A375 (cell line): ENCODE data around the gene OBP2B. TPM values are rescaled to one million over a fixed set of nuclear protein-coding genes. Genes with fewer than 3 reads are reported as not detected.

ENCODE experiments used
- total RNA-seq: library from RNA; depleted of rRNA; stranded (reverse); fragments of >200 nt; shearing (Covaris generic); gene quantifications from 2 replicates; pipeline ENCODE4 v1.2.3, GENCODE V29; 2014; rRNA removed

OBP2B gene, protein sequence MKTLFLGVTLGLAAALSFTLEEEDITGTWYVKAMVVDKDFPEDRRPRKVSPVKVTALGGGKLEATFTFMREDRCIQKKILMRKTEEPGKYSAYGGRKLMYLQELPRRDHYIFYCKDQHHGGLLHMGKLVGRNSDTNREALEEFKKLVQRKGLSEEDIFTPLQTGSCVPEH
- not detected in 2 replicates for total RNA-seq

DNA sequence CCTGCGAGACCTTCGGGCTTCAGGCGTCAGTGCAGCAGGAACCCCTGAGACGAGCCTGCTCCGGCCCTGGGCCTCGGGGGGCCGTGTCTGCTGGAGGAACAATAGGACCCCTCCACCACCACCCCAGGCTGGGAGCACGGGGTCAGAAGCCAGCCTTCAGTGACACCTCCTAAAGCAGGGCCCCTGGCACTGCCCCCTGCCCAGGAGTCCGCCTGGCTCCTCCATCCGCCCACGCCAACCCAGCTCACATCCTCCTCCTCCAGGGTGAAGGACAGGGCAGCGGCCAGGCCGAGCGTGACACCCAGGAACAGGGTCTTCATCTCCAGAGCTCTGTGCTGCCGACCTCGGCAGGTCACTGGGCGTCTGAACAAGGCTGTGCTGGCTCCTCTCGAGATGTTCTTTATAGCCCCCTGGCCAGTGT is at the start of gene OBP2B:
Gene OBP2B (minus strand): TSS at position 371 of the 421 bp plus-strand sequence. CDS start 51 bp downstream, at position 320.

DNA sequence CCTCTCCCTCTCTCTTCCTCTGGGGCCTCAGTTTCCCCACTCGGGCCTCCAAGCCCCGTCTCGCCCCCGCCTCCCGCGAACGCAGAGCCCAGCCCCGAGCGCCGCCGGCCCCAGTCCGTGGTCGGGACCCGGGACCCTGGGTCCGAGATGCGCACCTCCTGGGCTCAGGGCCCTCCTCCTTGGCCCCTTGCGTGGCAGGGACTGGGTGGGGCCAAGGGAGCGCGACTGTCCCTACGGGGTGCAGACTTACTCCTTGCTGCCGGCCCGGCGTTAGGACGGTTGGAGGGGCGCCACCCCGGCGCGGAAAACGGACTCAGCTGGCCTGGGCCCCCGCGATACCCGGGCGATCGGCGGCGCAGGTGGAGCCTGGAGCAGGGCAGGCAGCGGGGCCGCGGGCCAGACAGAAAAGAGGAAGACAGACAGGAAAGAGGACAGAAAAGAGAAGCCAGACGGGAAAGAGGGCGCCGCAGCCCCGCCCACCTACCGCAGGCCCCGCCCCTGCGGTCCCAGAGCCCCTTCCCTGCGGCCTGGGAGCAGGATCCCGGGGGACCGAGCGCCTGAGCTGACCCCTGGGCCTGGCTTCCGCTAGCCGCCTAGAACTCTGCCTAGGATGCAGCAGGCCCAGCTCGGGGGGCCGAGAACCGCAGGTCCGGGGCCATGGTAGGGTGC is 45.4 kb downstream of the OBP2B start, which contains the start of gene GBGT1:
Gene GBGT1 (minus strand): TSS at position 411 of the 669 bp plus-strand sequence. CDS start 1,502 bp downstream, outside the sequence.

Other genes with a start within 250 kb of the OBP2B start
- not detected in 2 replicates for gene GFI1B, start 230.6 kb downstream of the OBP2B start, total RNA-seq
- 94.9 and 101 TPM in 2 replicates for gene GTF3C5, start 178.3 kb downstream of the OBP2B start, total RNA-seq
- gene CEL, start 147.3 kb downstream of the OBP2B start, total RNA-seq: 0.19 TPM in 1 of 2 replicates, not detected in the other
- gene RALGDS, start 88.0 kb downstream of the OBP2B start, total RNA-seq: 32.5 and 40.5 TPM in 2 replicates
- 17.6 and 22.6 TPM in 2 replicates for gene GBGT1, start 45.3 kb downstream of the OBP2B start, total RNA-seq
- not detected in 2 replicates for gene ABO, start 66.0 kb upstream of the OBP2B start, total RNA-seq
- 56.2 and 62.8 TPM in 2 replicates for gene SURF6, start 126.9 kb upstream of the OBP2B start, total RNA-seq
- 29.7 and 31.6 TPM in 2 replicates for gene MED22, start 138.9 kb upstream of the OBP2B start, total RNA-seq
- 2,460 and 2,581 TPM in 2 replicates for gene RPL7A, start 139.0 kb upstream of the OBP2B start, total RNA-seq
- 35.5 and 40.5 TPM in 2 replicates for gene SURF1, start 147.2 kb upstream of the OBP2B start, total RNA-seq
- gene SURF2, start 147.3 kb upstream of the OBP2B start, total RNA-seq: 88.1 and 115 TPM in 2 replicates
- gene SURF4, start 166.8 kb upstream of the OBP2B start, total RNA-seq: 182 and 190 TPM in 2 replicates
- 0.41 TPM in 1 of 2 replicates, not detected in the other for gene STKLD1, start 167.1 kb upstream of the OBP2B start, total RNA-seq
- 45.8 and 48.7 TPM in 2 replicates for gene REXO4, start 208.8 kb upstream of the OBP2B start, total RNA-seq
- 2.7 and 3.9 TPM in 2 replicates for gene ADAMTS13, start 213.1 kb upstream of the OBP2B start, total RNA-seq